Right atrium auricular region (tissue), 2 donors: ENCODE results near the gene REPIN1. TPM values are rescaled to one million over a fixed set of nuclear protein-coding genes. Genes with fewer than 3 reads are reported as not detected.

ENCODE experiments used
- DNase-seq: peaks from one replicate; pipeline ENCODE4 v3.0.0-alpha.2; 2019; ENCODE audit warnings: low spot score
- H3K27ac ChIP-seq, 2 donors: fragments of 200-600 bp; sonication (generic); 1 replicate in 1 of 2; 2 replicates in 1 of 2; pipeline ENCODE4 v1.5.1; 2016 to 2019
- H3K27me3 ChIP-seq, 2 donors: fragments of 200-600 bp; sonication (generic); one replicate each; pipeline versions ENCODE4 v1.5.1 to v1.6.0; 2017 to 2019
- H3K36me3 ChIP-seq: fragments of 200-600 bp; sonication (generic); one replicate; pipeline ENCODE4 v1.5.1; 2016
- H3K4me1 ChIP-seq, 2 donors: fragments of 200-600 bp; sonication (generic); one replicate each; pipeline versions ENCODE4 v1.5.1 to v1.6.0; 2017 to 2019
- H3K4me3 ChIP-seq, 2 donors: fragments of 200-600 bp; sonication (generic); 1 replicate in 1 of 2; 2 replicates in 1 of 2; pipeline ENCODE4 v1.5.1; 2017 to 2019; ENCODE audit warnings: mild to moderate bottlenecking in 1 of 2, moderate library complexity in 1 of 2
- H3K9me3 ChIP-seq, 2 donors: fragments of 200-600 bp; sonication (generic); one replicate each; pipeline ENCODE4 v1.5.1; 2019
- CTCF ChIP-seq, 2 donors: fragments of 200-600 bp; sonication (generic); IDR thresholded peaks; one replicate each; pipeline ENCODE4 v1.5.1; 2019; ENCODE audit warnings: antibody characterized with exemption in 2 of 2
- total RNA-seq, 2 donors: library from RNA; depleted of rRNA; stranded (reverse); fragments of >200 nt; gene quantifications; one replicate each; pipeline ENCODE4 v1.1.0, GENCODE V29; 2016

REPIN1 gene
- total RNA-seq, 2 donors from 2014 or later = 100.0 to 110 TPM

- H3K27me3 ChIP-seq = no peaks in the 10 kb centered on the region
- H3K4me1 ChIP-seq = peaks cover 0 to 27% of the 10 kb centered on the region in 2 donors
- no peaks in the 10 kb centered on the region for H3K9me3 ChIP-seq
- no peak for TF ChIP-seq CTCF (IDR thresholded peaks at IDR 0.05)
- no peak overlapping the region for H3K27ac ChIP-seq
- no peaks in the 10 kb centered on the region for H3K36me3 ChIP-seq
- H3K4me3 ChIP-seq = no peak overlapping the region
- no peak for DNase-seq
Observed at GRCh38 chr7:150335108-150335773, 33.4 kb upstream of the REPIN1 start.

GRCh38 chr7:150335774-150336112 is 32.9 kb upstream of the REPIN1 start:
- no peak overlapping the region for H3K27ac ChIP-seq
- no peak overlapping the region for H3K4me3 ChIP-seq
- TF ChIP-seq CTCF (IDR thresholded peaks at IDR 0.05) = no peak
- H3K4me1 ChIP-seq = peaks cover 0 to 32% of the 10 kb centered on the region in 2 donors
- H3K27me3 ChIP-seq = no peaks in the 10 kb centered on the region
- DNase-seq = no peak
- no peaks in the 10 kb centered on the region for H3K36me3 ChIP-seq
- H3K9me3 ChIP-seq = no peaks in the 10 kb centered on the region

GRCh38 chr7:150336746-150337145 is 31.9 kb upstream of the REPIN1 start:
- Histone ChIP-seq H3K36me3 (no peaks in the 10 kb centered on the region), H3K4me3 (no peak overlapping the region), H3K9me3 (no peaks in the 10 kb centered on the region), H3K27ac (no peak overlapping the region), H3K27me3 (no peaks in the 10 kb centered on the region), H3K4me1 (peaks cover 0 to 42% of the 10 kb centered on the region in 2 donors)
- no peak for DNase-seq
- TF ChIP-seq CTCF (IDR thresholded peaks at IDR 0.05) = no peak

- Histone ChIP-seq H3K9me3 (no peaks in the 10 kb centered on the region), H3K27me3 (no peaks in the 10 kb centered on the region), H3K4me3 (no peak overlapping the region), H3K4me1 (peaks cover 0 to 45% of the 10 kb centered on the region in 2 donors), H3K27ac (no peak overlapping the region), H3K36me3 (no peaks in the 10 kb centered on the region)
- DNase-seq = no peak
- TF ChIP-seq CTCF (IDR thresholded peaks at IDR 0.05) = no peak
Observed at GRCh38 chr7:150337179-150337578, 31.4 kb upstream of the REPIN1 start.

GRCh38 chr7:150337659-150338081 is 31.0 kb upstream of the REPIN1 start:
- H3K27ac ChIP-seq = no peak overlapping the region
- no peak overlapping the region for H3K4me3 ChIP-seq
- no peaks in the 10 kb centered on the region for H3K27me3 ChIP-seq
- TF ChIP-seq CTCF (IDR thresholded peaks at IDR 0.05) = no peak
- H3K36me3 ChIP-seq = no peaks in the 10 kb centered on the region
- H3K9me3 ChIP-seq = no peaks in the 10 kb centered on the region
- H3K4me1 ChIP-seq = peaks cover 0 to 45% of the 10 kb centered on the region in 2 donors
- no peak for DNase-seq
